Activated CD4-positive, alpha-beta memory T cell treated with anti-CD3 and anti-CD28 coated beads for 36 hours (primary cell): ENCODE results near the gene BICC1. TPM values are rescaled to one million over a fixed set of nuclear protein-coding genes. Genes with fewer than 3 reads are reported as not detected.

Source experiments
- CTCF ChIA-PET: fragments of 350-600 bp; sonication (Branson Sonifier 250); formaldehyde crosslinking; loops from one replicate; lab custom pipeline; 2021; ENCODE audit warnings: antibody characterized with exemption, inconsistent platforms; lab: Charles Lee
- POLR2A ChIA-PET: fragments of 350-600 bp; sonication (Branson Sonifier 250); formaldehyde crosslinking; loops from one replicate; lab custom pipeline; 2021; ENCODE audit warnings: antibody characterized with exemption; lab: Charles Lee
- DNase-seq: peaks from one replicate; pipeline ENCODE4 v3.0.0-alpha.2; 2020
- H3K27ac Mint-ChIP-seq: one replicate; pipeline ENCODE4 v1.8.0; 2021; ENCODE audit warnings: mixed read lengths
- H3K27me3 Mint-ChIP-seq: one replicate; pipeline ENCODE4 v1.8.0; 2021; ENCODE audit warnings: mixed read lengths
- H3K36me3 Mint-ChIP-seq: one replicate; pipeline ENCODE4 v1.8.0; 2021; ENCODE audit warnings: mixed read lengths
- H3K4me1 Mint-ChIP-seq: one replicate; pipeline ENCODE4 v1.8.0; 2021; ENCODE audit warnings: low read depth, mixed read lengths
- H3K4me3 Mint-ChIP-seq: one replicate; pipeline ENCODE4 v1.8.0; 2021; ENCODE audit warnings: mild to moderate bottlenecking, mixed read lengths
- H3K9me3 Mint-ChIP-seq: one replicate; pipeline ENCODE4 v1.8.0; 2021; ENCODE audit warnings: mixed read lengths
- intact Hi-C: fragments of 100-400 bp; cut with micrococcal nuclease; formaldehyde crosslinking; loops from one replicate; pipeline ENCODE4 v1.15.1; 2023
- total RNA-seq, 2 experiments: library from RNA; stranded (reverse); gene quantifications; one replicate each; pipeline ENCODE4 v1.2.3, GENCODE V29; 2021

Gene BICC1
- total RNA-seq, 2 experiments from 2014 or later, result not detected

GRCh38 chr10:58666024-58666423 is 153.4 kb downstream of the BICC1 start:
- DNase-seq, result no peak
- peaks cover 7% of the 10 kb centered on the region for H3K4me1 Mint-ChIP-seq
- no peaks in the 10 kb centered on the region for H3K36me3 Mint-ChIP-seq
- intact Hi-C loops, result no loop called here
- peaks cover 19% of the 10 kb centered on the region for H3K9me3 Mint-ChIP-seq
- ChIA-PET CTCF (no interaction called here), POLR2A (no interaction called here)
- no peaks in the 10 kb centered on the region for H3K27me3 Mint-ChIP-seq
- no peak overlapping the region for H3K4me3 Mint-ChIP-seq
- no peak overlapping the region for H3K27ac Mint-ChIP-seq

- ChIA-PET POLR2A (no interaction called here), CTCF (interaction anchor here (0.6 kb wide), 1 partner anchor 793 kb away, joined by 3 read pairs; no protein-coding TSS in a partner anchor)
- H3K4me1 Mint-ChIP-seq, result peaks cover 7% of the 10 kb centered on the region
Observed at GRCh38 chr10:58667658-58668310, 155.1 kb downstream of the BICC1 start.

GRCh38 chr10:58672845-58673244 is 160.2 kb downstream of the BICC1 start:
- H3K9me3 Mint-ChIP-seq, result no peaks in the 10 kb centered on the region
- no peak overlapping the region for H3K4me3 Mint-ChIP-seq
- H3K27ac Mint-ChIP-seq, result no peak overlapping the region
- H3K4me1 Mint-ChIP-seq, result no peaks in the 10 kb centered on the region
- ChIA-PET CTCF (interaction anchor here (0.8 kb wide), 1 partner anchor 142 kb away, joined by 3 read pairs; no protein-coding TSS in a partner anchor), POLR2A (no interaction called here)
- no peaks in the 10 kb centered on the region for H3K36me3 Mint-ChIP-seq
- H3K27me3 Mint-ChIP-seq, result peaks cover 5% of the 10 kb centered on the region
- no peak for DNase-seq
- intact Hi-C loops, result no loop called here

More at GRCh38 chr10:58667658-58668310, 155.1 kb downstream of the BICC1 start:
- H3K9me3 Mint-ChIP-seq, result peaks cover 19% of the 10 kb centered on the region
- no peak overlapping the region for H3K4me3 Mint-ChIP-seq
- H3K27ac Mint-ChIP-seq, result no peak overlapping the region
- no peaks in the 10 kb centered on the region for H3K27me3 Mint-ChIP-seq
- DNase-seq, result no peak
- H3K36me3 Mint-ChIP-seq, result no peaks in the 10 kb centered on the region
- intact Hi-C loops, result no loop called here

GRCh38 chr10:58674251-58674650 is 161.6 kb downstream of the BICC1 start:
- Mint-ChIP-seq H3K27ac (no peak overlapping the region), H3K27me3 (peaks cover 5% of the 10 kb centered on the region), H3K4me1 (no peaks in the 10 kb centered on the region), H3K4me3 (no peak overlapping the region), H3K9me3 (no peaks in the 10 kb centered on the region), H3K36me3 (no peaks in the 10 kb centered on the region)
- POLR2A ChIA-PET, result no interaction called here
- no peak for DNase-seq
- intact Hi-C loops, result no loop called here
- CTCF ChIA-PET, result no interaction called here

GRCh38 chr10:58675321-58675720 is 162.6 kb downstream of the BICC1 start:
- H3K4me3 Mint-ChIP-seq, result no peak overlapping the region
- H3K36me3 Mint-ChIP-seq, result no peaks in the 10 kb centered on the region
- no peak for DNase-seq
- ChIA-PET CTCF (no interaction called here), POLR2A (no interaction called here)
- H3K27ac Mint-ChIP-seq, result no peak overlapping the region
- H3K4me1 Mint-ChIP-seq, result no peaks in the 10 kb centered on the region
- no peaks in the 10 kb centered on the region for H3K9me3 Mint-ChIP-seq
- peaks cover 5% of the 10 kb centered on the region for H3K27me3 Mint-ChIP-seq
- intact Hi-C loops, result no loop called here

GRCh38 chr10:58691528-58691927 is 178.9 kb downstream of the BICC1 start:
- no peaks in the 10 kb centered on the region for H3K4me1 Mint-ChIP-seq
- intact Hi-C loops, result no loop called here
- no peak for DNase-seq
- no peaks in the 10 kb centered on the region for H3K36me3 Mint-ChIP-seq
- no peak overlapping the region for H3K27ac Mint-ChIP-seq
- ChIA-PET CTCF (no interaction called here), POLR2A (no interaction called here)
- H3K4me3 Mint-ChIP-seq, result no peak overlapping the region
- H3K9me3 Mint-ChIP-seq, result peaks cover 24% of the 10 kb centered on the region
- H3K27me3 Mint-ChIP-seq, result no peaks in the 10 kb centered on the region

- intact Hi-C loops, result no loop called here
- POLR2A ChIA-PET, result no interaction called here
Observed at GRCh38 chr10:58693919-58694318, 181.2 kb downstream of the BICC1 start.

GRCh38 chr10:58695022-58695421 is 182.3 kb downstream of the BICC1 start:
- Mint-ChIP-seq H3K4me1 (no peaks in the 10 kb centered on the region), H3K4me3 (no peak overlapping the region), H3K27ac (no peak overlapping the region), H3K36me3 (no peaks in the 10 kb centered on the region), H3K9me3 (peaks cover 19% of the 10 kb centered on the region), H3K27me3 (no peaks in the 10 kb centered on the region)
- CTCF ChIA-PET, result no interaction called here
- intact Hi-C loops, result no loop called here
- no peak for DNase-seq
- POLR2A ChIA-PET, result no interaction called here

More at GRCh38 chr10:58693919-58694318, 181.2 kb downstream of the BICC1 start:
- CTCF ChIA-PET, result no interaction called here
- no peak overlapping the region for H3K27ac Mint-ChIP-seq
- no peaks in the 10 kb centered on the region for H3K36me3 Mint-ChIP-seq
- no peaks in the 10 kb centered on the region for H3K4me1 Mint-ChIP-seq
- no peaks in the 10 kb centered on the region for H3K27me3 Mint-ChIP-seq
- H3K9me3 Mint-ChIP-seq, result peaks cover 19% of the 10 kb centered on the region
- no peak for DNase-seq
- H3K4me3 Mint-ChIP-seq, result no peak overlapping the region

- no peaks in the 10 kb centered on the region for H3K4me1 Mint-ChIP-seq
- H3K27ac Mint-ChIP-seq, result no peak overlapping the region
- POLR2A ChIA-PET, result no interaction called here
- H3K9me3 Mint-ChIP-seq, result peaks cover 11% of the 10 kb centered on the region
- DNase-seq, result no peak
- H3K27me3 Mint-ChIP-seq, result no peaks in the 10 kb centered on the region
- intact Hi-C loops, result no loop called here
- H3K4me3 Mint-ChIP-seq, result no peak overlapping the region
- CTCF ChIA-PET, result no interaction called here
- H3K36me3 Mint-ChIP-seq, result no peaks in the 10 kb centered on the region
Observed at GRCh38 chr10:58696736-58697135, 184.1 kb downstream of the BICC1 start.

- no peak for DNase-seq
- intact Hi-C loops, result no loop called here
- Mint-ChIP-seq H3K9me3 (peaks cover 6% of the 10 kb centered on the region), H3K4me1 (no peaks in the 10 kb centered on the region), H3K36me3 (no peaks in the 10 kb centered on the region), H3K27ac (no peak overlapping the region), H3K27me3 (no peaks in the 10 kb centered on the region), H3K4me3 (no peak overlapping the region)
- ChIA-PET CTCF (interaction anchor here (0.7 kb wide), 1 partner anchor 74 kb away, joined by 3 read pairs; no protein-coding TSS in a partner anchor), POLR2A (interaction anchor here (0.6 kb wide), 1 partner anchor 95 kb away, joined by 3 read pairs; no protein-coding TSS in a partner anchor)
Observed at GRCh38 chr10:58697691-58698090, 185.0 kb downstream of the BICC1 start.

GRCh38 chr10:58698777-58699356 is 186.2 kb downstream of the BICC1 start:
- H3K27ac Mint-ChIP-seq, result no peak overlapping the region
- no peaks in the 10 kb centered on the region for H3K4me1 Mint-ChIP-seq
- CTCF ChIA-PET, result no interaction called here
- intact Hi-C loops, result no loop called here
- no peaks in the 10 kb centered on the region for H3K36me3 Mint-ChIP-seq
- no peak for DNase-seq
- no peak overlapping the region for H3K4me3 Mint-ChIP-seq
- H3K9me3 Mint-ChIP-seq, result peaks cover 4% of the 10 kb centered on the region
- H3K27me3 Mint-ChIP-seq, result no peaks in the 10 kb centered on the region
- POLR2A ChIA-PET, result no interaction called here

- intact Hi-C loops, result no loop called here
- Mint-ChIP-seq H3K27ac (no peak overlapping the region), H3K4me3 (no peak overlapping the region), H3K27me3 (no peaks in the 10 kb centered on the region), H3K9me3 (no peaks in the 10 kb centered on the region), H3K4me1 (no peaks in the 10 kb centered on the region), H3K36me3 (no peaks in the 10 kb centered on the region)
- CTCF ChIA-PET, result no interaction called here
- no peak for DNase-seq
- POLR2A ChIA-PET, result no interaction called here
Observed at GRCh38 chr10:58700591-58700990, 187.9 kb downstream of the BICC1 start.
